ENCODE data around the gene UNK.

GRCh38 chr17:75849279-75849646 is 64.7 kb downstream of the UNK start:
- no peak for TF ChIP-seq KDM5A (IDR thresholded peaks at IDR 0.05)
- TF ChIP-seq, protein P1, sequence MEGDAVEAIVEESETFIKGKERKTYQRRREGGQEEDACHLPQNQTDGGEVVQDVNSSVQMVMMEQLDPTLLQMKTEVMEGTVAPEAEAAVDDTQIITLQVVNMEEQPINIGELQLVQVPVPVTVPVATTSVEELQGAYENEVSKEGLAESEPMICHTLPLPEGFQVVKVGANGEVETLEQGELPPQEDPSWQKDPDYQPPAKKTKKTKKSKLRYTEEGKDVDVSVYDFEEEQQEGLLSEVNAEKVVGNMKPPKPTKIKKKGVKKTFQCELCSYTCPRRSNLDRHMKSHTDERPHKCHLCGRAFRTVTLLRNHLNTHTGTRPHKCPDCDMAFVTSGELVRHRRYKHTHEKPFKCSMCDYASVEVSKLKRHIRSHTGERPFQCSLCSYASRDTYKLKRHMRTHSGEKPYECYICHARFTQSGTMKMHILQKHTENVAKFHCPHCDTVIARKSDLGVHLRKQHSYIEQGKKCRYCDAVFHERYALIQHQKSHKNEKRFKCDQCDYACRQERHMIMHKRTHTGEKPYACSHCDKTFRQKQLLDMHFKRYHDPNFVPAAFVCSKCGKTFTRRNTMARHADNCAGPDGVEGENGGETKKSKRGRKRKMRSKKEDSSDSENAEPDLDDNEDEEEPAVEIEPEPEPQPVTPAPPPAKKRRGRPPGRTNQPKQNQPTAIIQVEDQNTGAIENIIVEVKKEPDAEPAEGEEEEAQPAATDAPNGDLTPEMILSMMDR (IDR thresholded peaks at IDR 0.05), result no peak
